A673 (cell line): ENCODE data around the gene LYSET. TPM values are rescaled to one million over a fixed set of nuclear protein-coding genes. Genes with fewer than 3 reads are reported as not detected.

Experiments
- BruUV-seq: library from RNA; stranded (reverse); fragments of 400-500 nt; replicated peaks from 2 replicates; lab custom pipeline; 2021; lab: Mats Ljungman, UMichigan
- CTCF ChIA-PET: fragments of 300-600 bp; sonication (Branson Sonifier 250); formaldehyde crosslinking; loops from one replicate; lab custom pipeline; 2022; ENCODE audit warnings: antibody characterized with exemption; lab: Charles Lee
- POLR2A ChIA-PET: fragments of 300-600 bp; sonication (Branson Sonifier 250); formaldehyde crosslinking; loops from one replicate; lab custom pipeline; 2022; ENCODE audit warnings: antibody characterized with exemption; ENCODE audit not compliant: low non-redundant PET; lab: Charles Lee
- DNase-seq: peaks from one replicate; pipeline ENCODE4 v3.0.0-alpha.2; 2015; ENCODE audit warnings: low spot score
- H3K27ac ChIP-seq: fragments of 200-600 bp; sonication (generic); 2 replicates; pipeline ENCODE4 v1.5.1; 2016; ENCODE audit warnings: mixed run types, low read depth, mild to moderate bottlenecking, mixed read lengths, antibody characterized with exemption, low read length; ENCODE audit not compliant: poor library complexity, severe bottlenecking
- H3K27me3 ChIP-seq: fragments of 200-600 bp; sonication (generic); replicated peaks from 2 replicates; pipeline ENCODE4 v1.6.1; 2017; ENCODE audit warnings: mixed run types, low read depth, mild to moderate bottlenecking, mixed read lengths, antibody characterized with exemption, low read length; ENCODE audit not compliant: insufficient read depth, poor library complexity
- H3K36me3 ChIP-seq: fragments of 200-600 bp; sonication (generic); 2 replicates; pipeline ENCODE4 v1.6.1; 2016; ENCODE audit warnings: mixed run types, mild to moderate bottlenecking, mixed read lengths, antibody characterized with exemption, low read length; ENCODE audit not compliant: insufficient read depth, poor library complexity, severe bottlenecking
- H3K4me1 ChIP-seq: fragments of 200-600 bp; sonication (generic); 2 replicates; pipeline ENCODE4 v1.6.1; 2017; ENCODE audit warnings: mixed run types, mild to moderate bottlenecking, mixed read lengths, antibody characterized with exemption, low read length; ENCODE audit not compliant: insufficient read depth, poor library complexity, severe bottlenecking
- H3K4me3 ChIP-seq: fragments of 200-600 bp; sonication (generic); 2 replicates; pipeline ENCODE4 v1.5.1; 2016; ENCODE audit warnings: low read depth, mixed run types, mild to moderate bottlenecking, mixed read lengths, low read length; ENCODE audit not compliant: poor library complexity, severe bottlenecking
- H3K9me3 ChIP-seq: fragments of 200-600 bp; sonication (generic); 2 replicates; pipeline ENCODE4 v1.6.1; 2016; ENCODE audit warnings: mixed run types, low read depth, mild to moderate bottlenecking, mixed read lengths, antibody characterized with exemption, low read length; ENCODE audit not compliant: poor library complexity, severe bottlenecking
- EZH2 ChIP-seq: fragments of 200-600 bp; sonication (generic); IDR thresholded peaks from 2 replicates; pipeline ENCODE4 v1.6.1; 2017; ENCODE audit warnings: borderline replicate concordance, low read depth, mild to moderate bottlenecking, mixed read lengths, antibody characterized with exemption, low read length; ENCODE audit not compliant: poor library complexity, severe bottlenecking
- intact Hi-C: fragments of 100-400 bp; cut with micrococcal nuclease; formaldehyde crosslinking; loops from one replicate; pipeline ENCODE4 v1.10.0; 2022; ENCODE audit not compliant: unreplicated experiment
- total RNA-seq: library from RNA; stranded (reverse); gene quantifications from 2 replicates; pipeline ENCODE4 v1.2.3, GENCODE V29; 2021
- TF ChIP-seq, protein P1 (sequence below): fragments of 300-800, 200-600 bp; sonication (generic); conservative IDR thresholded peaks from 2 replicates; pipeline ENCODE4 v1.5.1; 2017; ENCODE audit warnings: low read depth, mild to moderate bottlenecking, antibody characterized with exemption, low read length, moderate library complexity, mixed read lengths

Gene LYSET
- total RNA-seq, 1 experiment from 2014 or later = 26.8 TPM

DNA sequence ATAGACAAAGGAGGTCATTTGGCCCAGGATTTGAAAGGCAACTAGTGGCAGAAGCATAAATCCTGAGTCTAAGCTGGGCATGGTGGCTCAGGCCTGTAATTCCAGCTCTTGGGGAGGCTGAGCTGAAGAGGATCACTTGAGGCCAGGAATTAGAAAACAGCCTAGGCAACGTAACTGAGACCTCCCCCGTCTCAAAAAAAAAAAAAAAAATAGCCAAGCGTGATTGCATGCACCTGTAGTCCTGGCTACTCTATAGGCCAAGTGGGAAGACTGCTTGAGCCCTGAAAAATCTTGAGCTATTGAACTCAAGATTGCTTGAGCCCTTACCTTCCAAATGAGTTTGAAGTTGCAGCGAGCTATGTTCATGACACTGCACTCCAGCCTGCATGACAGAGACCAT is 13.9 kb downstream of the LYSET start:
- BruUV-seq = no TSS peak
- H3K9me3 ChIP-seq = no peaks in the 10 kb centered on the region
- TF ChIP-seq EZH2 = no peak
- TF ChIP-seq, protein P1, sequence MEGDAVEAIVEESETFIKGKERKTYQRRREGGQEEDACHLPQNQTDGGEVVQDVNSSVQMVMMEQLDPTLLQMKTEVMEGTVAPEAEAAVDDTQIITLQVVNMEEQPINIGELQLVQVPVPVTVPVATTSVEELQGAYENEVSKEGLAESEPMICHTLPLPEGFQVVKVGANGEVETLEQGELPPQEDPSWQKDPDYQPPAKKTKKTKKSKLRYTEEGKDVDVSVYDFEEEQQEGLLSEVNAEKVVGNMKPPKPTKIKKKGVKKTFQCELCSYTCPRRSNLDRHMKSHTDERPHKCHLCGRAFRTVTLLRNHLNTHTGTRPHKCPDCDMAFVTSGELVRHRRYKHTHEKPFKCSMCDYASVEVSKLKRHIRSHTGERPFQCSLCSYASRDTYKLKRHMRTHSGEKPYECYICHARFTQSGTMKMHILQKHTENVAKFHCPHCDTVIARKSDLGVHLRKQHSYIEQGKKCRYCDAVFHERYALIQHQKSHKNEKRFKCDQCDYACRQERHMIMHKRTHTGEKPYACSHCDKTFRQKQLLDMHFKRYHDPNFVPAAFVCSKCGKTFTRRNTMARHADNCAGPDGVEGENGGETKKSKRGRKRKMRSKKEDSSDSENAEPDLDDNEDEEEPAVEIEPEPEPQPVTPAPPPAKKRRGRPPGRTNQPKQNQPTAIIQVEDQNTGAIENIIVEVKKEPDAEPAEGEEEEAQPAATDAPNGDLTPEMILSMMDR = no peak
- ChIA-PET POLR2A (no interaction called here), CTCF (no interaction called here)
- no peak overlapping the region for H3K4me3 ChIP-seq
- no peaks in the 10 kb centered on the region for H3K36me3 ChIP-seq
- no peak for DNase-seq
- H3K27me3 ChIP-seq = no peaks in the 10 kb centered on the region
- intact Hi-C loops = no loop called here
- no peak overlapping the region for H3K27ac ChIP-seq
- no peaks in the 10 kb centered on the region for H3K4me1 ChIP-seq

DNA sequence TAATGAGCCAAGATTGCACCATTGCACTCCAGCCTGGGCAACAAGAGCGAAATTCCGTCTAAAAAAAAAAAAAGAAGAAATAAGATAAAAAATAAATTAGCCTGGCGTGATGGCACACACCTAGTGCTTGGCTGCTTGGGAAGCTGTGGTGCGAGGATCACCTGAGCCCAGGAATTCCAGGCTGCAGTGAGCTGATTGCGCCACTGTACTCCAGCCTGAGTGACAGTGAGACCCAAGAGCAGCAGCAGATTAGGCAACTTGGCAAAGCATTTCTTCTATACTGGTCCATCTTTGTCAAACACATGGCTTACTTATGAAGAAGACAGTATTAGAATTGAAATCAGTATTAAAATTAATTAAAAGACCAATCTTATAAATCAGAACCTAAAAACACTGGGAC is 15.4 kb downstream of the LYSET start:
- no peaks in the 10 kb centered on the region for H3K27me3 ChIP-seq
- TF ChIP-seq, protein P1 = no peak
- no peak for TF ChIP-seq EZH2
- H3K36me3 ChIP-seq = no peaks in the 10 kb centered on the region
- no peaks in the 10 kb centered on the region for H3K4me1 ChIP-seq
- ChIA-PET POLR2A (no interaction called here), CTCF (no interaction called here)
- BruUV-seq = no TSS peak
- no peak for DNase-seq
- no peaks in the 10 kb centered on the region for H3K9me3 ChIP-seq
- no peak overlapping the region for H3K27ac ChIP-seq
- no peak overlapping the region for H3K4me3 ChIP-seq
- intact Hi-C loops = loop anchor here (10.0 kb wide), 1 partner anchor 334 kb away; no protein-coding TSS in a partner anchor

DNA sequence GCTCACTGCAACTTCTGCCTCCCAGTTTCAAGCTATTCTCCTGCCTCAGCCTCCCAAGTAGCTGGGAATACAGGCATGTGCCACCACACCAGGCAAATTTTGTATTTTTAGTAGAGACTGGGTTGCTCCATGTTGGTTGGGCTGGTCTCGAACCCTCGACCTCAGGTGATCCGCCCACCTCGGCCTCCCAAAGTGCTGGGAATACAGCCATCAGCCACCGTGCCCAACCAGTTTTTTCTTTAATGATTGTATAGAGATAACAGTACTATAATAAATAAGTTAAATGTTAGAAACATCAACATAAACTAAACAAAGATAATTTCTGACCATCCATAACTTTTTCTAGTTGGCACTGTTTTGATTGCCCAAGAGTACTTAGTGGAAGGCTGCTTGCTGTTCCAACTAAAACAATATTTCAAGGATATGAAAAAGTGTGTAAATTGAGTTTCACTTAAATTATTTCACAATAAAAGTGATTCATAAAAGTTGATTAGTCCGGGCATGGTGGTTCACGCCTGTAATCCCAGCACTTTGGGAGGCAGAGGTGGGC is 16.1 kb downstream of the LYSET start:
- H3K9me3 ChIP-seq = no peaks in the 10 kb centered on the region
- intact Hi-C loops = loop anchor here (10.0 kb wide), 1 partner anchor 334 kb away; no protein-coding TSS in a partner anchor
- no peaks in the 10 kb centered on the region for H3K36me3 ChIP-seq
- CTCF ChIA-PET = no interaction called here
- H3K4me1 ChIP-seq = no peaks in the 10 kb centered on the region
- POLR2A ChIA-PET = no interaction called here
- H3K4me3 ChIP-seq = no peak overlapping the region
- H3K27ac ChIP-seq = no peak overlapping the region
- BruUV-seq = no TSS peak
- no peak for DNase-seq
- no peaks in the 10 kb centered on the region for H3K27me3 ChIP-seq
- no peak for TF ChIP-seq EZH2
- TF ChIP-seq, protein P1 = no peak
